NT2/D1 (cell line): Measurements from ENCODE around the gene TNFAIP8L3.

ENCODE experiments used
- YY1 ChIP-seq: IDR thresholded peaks from 2 replicates; pipeline ENCODE4 v1.6.1; 2011; ENCODE audit not compliant: insufficient read length, insufficient read depth
- ZNF274 ChIP-seq: IDR thresholded peaks from 2 replicates; pipeline ENCODE4 v1.6.1; 2011; ENCODE audit warnings: mild to moderate bottlenecking, low read depth, low read length

- TF ChIP-seq ZNF274 (no peak), YY1 (no peak)
Measured at GRCh38 chr15:51046016-51046415, 48.7 kb downstream of the TNFAIP8L3 start.
